ENCODE measurements around the gene BCKDK.
A peak's percentile ranks its signal among the peaks of the same experiment; 100 is the strongest.

Gene BCKDK

DNA sequence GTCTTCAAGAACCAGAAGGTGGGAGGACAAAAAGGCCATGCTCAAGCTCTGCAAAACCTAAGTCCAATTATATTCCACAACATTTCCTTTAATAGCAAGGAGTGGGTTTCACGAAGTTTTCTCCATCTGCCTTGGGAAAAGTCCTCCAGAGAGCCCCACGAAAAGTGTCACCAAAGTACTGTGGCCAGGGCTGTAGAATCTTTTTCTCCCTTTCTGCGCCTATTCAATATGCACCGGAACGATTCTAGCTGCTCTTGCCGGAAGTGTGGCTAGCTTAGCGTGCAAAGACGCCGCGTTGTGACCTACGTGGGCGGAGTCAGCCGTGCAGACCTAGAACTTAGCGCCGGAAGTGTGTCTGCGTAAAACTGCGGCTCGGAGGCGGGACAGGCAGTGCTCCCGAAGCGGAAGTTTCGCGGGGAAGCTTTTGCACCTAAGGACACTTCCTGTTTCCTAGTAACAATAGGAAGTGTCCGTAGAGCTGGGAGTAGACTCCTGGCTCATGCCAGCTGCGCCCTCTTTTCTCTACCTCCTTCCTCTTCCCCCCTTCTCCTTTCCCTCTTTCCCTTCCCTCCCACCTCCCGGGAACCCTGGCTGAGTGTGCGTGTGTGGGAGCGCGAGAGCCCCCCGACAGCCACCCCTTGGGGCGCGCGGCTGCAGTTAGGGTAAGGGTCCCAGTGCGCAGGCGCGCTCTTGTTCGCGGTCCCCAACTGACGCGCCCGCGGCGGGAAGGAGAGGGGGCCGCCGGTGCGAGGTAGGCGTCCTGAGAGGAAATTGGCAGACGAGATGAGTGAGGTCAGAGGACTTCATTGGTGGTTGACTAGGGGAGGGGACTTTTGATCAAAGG is 34.0 kb upstream of the BCKDK start, which contains the start of the genes ZNF646 and ZNF668 (continued):
- TF ChIP-seq, protein P1, sequence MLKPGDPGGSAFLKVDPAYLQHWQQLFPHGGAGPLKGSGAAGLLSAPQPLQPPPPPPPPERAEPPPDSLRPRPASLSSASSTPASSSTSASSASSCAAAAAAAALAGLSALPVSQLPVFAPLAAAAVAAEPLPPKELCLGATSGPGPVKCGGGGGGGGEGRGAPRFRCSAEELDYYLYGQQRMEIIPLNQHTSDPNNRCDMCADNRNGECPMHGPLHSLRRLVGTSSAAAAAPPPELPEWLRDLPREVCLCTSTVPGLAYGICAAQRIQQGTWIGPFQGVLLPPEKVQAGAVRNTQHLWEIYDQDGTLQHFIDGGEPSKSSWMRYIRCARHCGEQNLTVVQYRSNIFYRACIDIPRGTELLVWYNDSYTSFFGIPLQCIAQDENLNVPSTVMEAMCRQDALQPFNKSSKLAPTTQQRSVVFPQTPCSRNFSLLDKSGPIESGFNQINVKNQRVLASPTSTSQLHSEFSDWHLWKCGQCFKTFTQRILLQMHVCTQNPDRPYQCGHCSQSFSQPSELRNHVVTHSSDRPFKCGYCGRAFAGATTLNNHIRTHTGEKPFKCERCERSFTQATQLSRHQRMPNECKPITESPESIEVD (tag by site-specific recombination; IDR thresholded peaks at IDR 0.05): no peak
- TF ChIP-seq ZNF214 (tag by site-specific recombination; IDR thresholded peaks at IDR 0.05; ENCODE audit: borderline replicate concordance): no peak
- no peak for TF ChIP-seq BCL11B (tag by site-specific recombination; IDR thresholded peaks at IDR 0.05; ENCODE audit: low read depth)
- no peak for TF ChIP-seq GLI4 (tag by site-specific recombination; IDR thresholded peaks at IDR 0.05)
- TF ChIP-seq ZNF473 (tag by site-specific recombination; IDR thresholded peaks at IDR 0.05): no peak
- TF ChIP-seq ZNF610 (tag by site-specific recombination; IDR thresholded peaks at IDR 0.05; ENCODE audit: borderline replicate concordance): peak; percentile 49
- no peak for TF ChIP-seq ZNF112 (tag by site-specific recombination; IDR thresholded peaks at IDR 0.05)
- TF ChIP-seq ZSCAN30 (tag by site-specific recombination; IDR thresholded peaks at IDR 0.05): peak; percentile 91
- TF ChIP-seq, protein P2, sequence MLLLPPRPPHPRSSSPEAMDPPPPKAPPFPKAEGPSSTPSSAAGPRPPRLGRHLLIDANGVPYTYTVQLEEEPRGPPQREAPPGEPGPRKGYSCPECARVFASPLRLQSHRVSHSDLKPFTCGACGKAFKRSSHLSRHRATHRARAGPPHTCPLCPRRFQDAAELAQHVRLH (tag by site-specific recombination; IDR thresholded peaks at IDR 0.05): peak; percentile 92
- TF ChIP-seq ZNF274 (IDR thresholded peaks at IDR 0.05; ENCODE audit: low read length): no peak
- TF ChIP-seq ZNF274 (tag by site-specific recombination; IDR thresholded peaks at IDR 0.05; ENCODE audit: borderline replicate concordance): no peak
- no peak for TF ChIP-seq ZNF792 (tag by site-specific recombination; IDR thresholded peaks at IDR 0.05)
- no peak for TF ChIP-seq TRIM28 (IDR thresholded peaks at IDR 0.05; ENCODE audit: borderline replicate concordance, low read length)
- TF ChIP-seq, protein P3, sequence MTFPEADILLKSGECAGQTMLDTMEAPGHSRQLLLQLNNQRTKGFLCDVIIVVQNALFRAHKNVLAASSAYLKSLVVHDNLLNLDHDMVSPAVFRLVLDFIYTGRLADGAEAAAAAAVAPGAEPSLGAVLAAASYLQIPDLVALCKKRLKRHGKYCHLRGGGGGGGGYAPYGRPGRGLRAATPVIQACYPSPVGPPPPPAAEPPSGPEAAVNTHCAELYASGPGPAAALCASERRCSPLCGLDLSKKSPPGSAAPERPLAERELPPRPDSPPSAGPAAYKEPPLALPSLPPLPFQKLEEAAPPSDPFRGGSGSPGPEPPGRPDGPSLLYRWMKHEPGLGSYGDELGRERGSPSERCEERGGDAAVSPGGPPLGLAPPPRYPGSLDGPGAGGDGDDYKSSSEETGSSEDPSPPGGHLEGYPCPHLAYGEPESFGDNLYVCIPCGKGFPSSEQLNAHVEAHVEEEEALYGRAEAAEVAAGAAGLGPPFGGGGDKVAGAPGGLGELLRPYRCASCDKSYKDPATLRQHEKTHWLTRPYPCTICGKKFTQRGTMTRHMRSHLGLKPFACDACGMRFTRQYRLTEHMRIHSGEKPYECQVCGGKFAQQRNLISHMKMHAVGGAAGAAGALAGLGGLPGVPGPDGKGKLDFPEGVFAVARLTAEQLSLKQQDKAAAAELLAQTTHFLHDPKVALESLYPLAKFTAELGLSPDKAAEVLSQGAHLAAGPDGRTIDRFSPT (tag by site-specific recombination; IDR thresholded peaks at IDR 0.05): no peak
- TF ChIP-seq, protein P4, sequence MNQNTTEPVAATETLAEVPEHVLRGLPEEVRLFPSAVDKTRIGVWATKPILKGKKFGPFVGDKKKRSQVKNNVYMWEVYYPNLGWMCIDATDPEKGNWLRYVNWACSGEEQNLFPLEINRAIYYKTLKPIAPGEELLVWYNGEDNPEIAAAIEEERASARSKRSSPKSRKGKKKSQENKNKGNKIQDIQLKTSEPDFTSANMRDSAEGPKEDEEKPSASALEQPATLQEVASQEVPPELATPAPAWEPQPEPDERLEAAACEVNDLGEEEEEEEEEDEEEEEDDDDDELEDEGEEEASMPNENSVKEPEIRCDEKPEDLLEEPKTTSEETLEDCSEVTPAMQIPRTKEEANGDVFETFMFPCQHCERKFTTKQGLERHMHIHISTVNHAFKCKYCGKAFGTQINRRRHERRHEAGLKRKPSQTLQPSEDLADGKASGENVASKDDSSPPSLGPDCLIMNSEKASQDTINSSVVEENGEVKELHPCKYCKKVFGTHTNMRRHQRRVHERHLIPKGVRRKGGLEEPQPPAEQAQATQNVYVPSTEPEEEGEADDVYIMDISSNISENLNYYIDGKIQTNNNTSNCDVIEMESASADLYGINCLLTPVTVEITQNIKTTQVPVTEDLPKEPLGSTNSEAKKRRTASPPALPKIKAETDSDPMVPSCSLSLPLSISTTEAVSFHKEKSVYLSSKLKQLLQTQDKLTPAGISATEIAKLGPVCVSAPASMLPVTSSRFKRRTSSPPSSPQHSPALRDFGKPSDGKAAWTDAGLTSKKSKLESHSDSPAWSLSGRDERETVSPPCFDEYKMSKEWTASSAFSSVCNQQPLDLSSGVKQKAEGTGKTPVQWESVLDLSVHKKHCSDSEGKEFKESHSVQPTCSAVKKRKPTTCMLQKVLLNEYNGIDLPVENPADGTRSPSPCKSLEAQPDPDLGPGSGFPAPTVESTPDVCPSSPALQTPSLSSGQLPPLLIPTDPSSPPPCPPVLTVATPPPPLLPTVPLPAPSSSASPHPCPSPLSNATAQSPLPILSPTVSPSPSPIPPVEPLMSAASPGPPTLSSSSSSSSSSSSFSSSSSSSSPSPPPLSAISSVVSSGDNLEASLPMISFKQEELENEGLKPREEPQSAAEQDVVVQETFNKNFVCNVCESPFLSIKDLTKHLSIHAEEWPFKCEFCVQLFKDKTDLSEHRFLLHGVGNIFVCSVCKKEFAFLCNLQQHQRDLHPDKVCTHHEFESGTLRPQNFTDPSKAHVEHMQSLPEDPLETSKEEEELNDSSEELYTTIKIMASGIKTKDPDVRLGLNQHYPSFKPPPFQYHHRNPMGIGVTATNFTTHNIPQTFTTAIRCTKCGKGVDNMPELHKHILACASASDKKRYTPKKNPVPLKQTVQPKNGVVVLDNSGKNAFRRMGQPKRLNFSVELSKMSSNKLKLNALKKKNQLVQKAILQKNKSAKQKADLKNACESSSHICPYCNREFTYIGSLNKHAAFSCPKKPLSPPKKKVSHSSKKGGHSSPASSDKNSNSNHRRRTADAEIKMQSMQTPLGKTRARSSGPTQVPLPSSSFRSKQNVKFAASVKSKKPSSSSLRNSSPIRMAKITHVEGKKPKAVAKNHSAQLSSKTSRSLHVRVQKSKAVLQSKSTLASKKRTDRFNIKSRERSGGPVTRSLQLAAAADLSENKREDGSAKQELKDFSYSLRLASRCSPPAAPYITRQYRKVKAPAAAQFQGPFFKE (tag by site-specific recombination; IDR thresholded peaks at IDR 0.05; ENCODE audit: borderline replicate concordance): no peak
- no peak for TF ChIP-seq ZNF175 (tag by site-specific recombination; IDR thresholded peaks at IDR 0.05)
- TF ChIP-seq ZNF10 (tag by site-specific recombination; IDR thresholded peaks at IDR 0.05): peak; percentile 10; the same call in 1 of the 2 replicates
- no peak for TF ChIP-seq ZNF658 (tag by site-specific recombination; IDR thresholded peaks at IDR 0.05)
- no peak for TF ChIP-seq SALL2 (tag by site-specific recombination; IDR thresholded peaks at IDR 0.05; ENCODE audit: borderline replicate concordance)
- peak; percentile 54; the same call in 1 of the 2 replicates for TF ChIP-seq ZNF76 (tag by site-specific recombination; IDR thresholded peaks at IDR 0.05; ENCODE audit: borderline replicate concordance, low read depth)
- TF ChIP-seq GLIS2 (tag by site-specific recombination; IDR thresholded peaks at IDR 0.05): peak; percentile 96
- peak; percentile 80 for TF ChIP-seq ZNF2 (tag by site-specific recombination; IDR thresholded peaks at IDR 0.05)
- no peak for TF ChIP-seq ZNF544 (tag by site-specific recombination; IDR thresholded peaks at IDR 0.05)
- TF ChIP-seq ZNF529 (tag by site-specific recombination; IDR thresholded peaks at IDR 0.05; ENCODE audit: insufficient replicate concordance): no peak
- TF ChIP-seq, protein P5, sequence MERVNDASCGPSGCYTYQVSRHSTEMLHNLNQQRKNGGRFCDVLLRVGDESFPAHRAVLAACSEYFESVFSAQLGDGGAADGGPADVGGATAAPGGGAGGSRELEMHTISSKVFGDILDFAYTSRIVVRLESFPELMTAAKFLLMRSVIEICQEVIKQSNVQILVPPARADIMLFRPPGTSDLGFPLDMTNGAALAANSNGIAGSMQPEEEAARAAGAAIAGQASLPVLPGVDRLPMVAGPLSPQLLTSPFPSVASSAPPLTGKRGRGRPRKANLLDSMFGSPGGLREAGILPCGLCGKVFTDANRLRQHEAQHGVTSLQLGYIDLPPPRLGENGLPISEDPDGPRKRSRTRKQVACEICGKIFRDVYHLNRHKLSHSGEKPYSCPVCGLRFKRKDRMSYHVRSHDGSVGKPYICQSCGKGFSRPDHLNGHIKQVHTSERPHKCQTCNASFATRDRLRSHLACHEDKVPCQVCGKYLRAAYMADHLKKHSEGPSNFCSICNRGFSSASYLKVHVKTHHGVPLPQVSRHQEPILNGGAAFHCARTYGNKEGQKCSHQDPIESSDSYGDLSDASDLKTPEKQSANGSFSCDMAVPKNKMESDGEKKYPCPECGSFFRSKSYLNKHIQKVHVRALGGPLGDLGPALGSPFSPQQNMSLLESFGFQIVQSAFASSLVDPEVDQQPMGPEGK (tag by site-specific recombination; IDR thresholded peaks at IDR 0.05): peak; percentile 83
- TF ChIP-seq, protein P6, sequence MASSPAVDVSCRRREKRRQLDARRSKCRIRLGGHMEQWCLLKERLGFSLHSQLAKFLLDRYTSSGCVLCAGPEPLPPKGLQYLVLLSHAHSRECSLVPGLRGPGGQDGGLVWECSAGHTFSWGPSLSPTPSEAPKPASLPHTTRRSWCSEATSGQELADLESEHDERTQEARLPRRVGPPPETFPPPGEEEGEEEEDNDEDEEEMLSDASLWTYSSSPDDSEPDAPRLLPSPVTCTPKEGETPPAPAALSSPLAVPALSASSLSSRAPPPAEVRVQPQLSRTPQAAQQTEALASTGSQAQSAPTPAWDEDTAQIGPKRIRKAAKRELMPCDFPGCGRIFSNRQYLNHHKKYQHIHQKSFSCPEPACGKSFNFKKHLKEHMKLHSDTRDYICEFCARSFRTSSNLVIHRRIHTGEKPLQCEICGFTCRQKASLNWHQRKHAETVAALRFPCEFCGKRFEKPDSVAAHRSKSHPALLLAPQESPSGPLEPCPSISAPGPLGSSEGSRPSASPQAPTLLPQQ (tag by site-specific recombination; IDR thresholded peaks at IDR 0.05): peak; percentile 86

Measured in HEK293 (cell line).